NB4 (cell line): ENCODE results near the gene TECRL.

ENCODE experiments used
- MYC ChIP-seq: IDR thresholded peaks from 2 replicates; pipeline ENCODE4 v1.6.1; 2011; ENCODE audit warnings: low read depth, low read length
- POLR2A ChIP-seq: IDR thresholded peaks from 2 replicates; pipeline ENCODE4 v1.6.1; 2011; ENCODE audit warnings: mild to moderate bottlenecking; ENCODE audit not compliant: insufficient read length; ENCODE audit errors: extremely low read depth
- TF ChIP-seq, protein P1 (sequence below): IDR thresholded peaks from one replicate; pipeline ENCODE4 v1.5.1; 2012; ENCODE audit warnings: low read depth, low read length
- TF ChIP-seq, protein P2 (sequence below): IDR thresholded peaks from 2 replicates; pipeline ENCODE4 v1.6.1; 2011; ENCODE audit warnings: low read depth, low read length

DNA sequence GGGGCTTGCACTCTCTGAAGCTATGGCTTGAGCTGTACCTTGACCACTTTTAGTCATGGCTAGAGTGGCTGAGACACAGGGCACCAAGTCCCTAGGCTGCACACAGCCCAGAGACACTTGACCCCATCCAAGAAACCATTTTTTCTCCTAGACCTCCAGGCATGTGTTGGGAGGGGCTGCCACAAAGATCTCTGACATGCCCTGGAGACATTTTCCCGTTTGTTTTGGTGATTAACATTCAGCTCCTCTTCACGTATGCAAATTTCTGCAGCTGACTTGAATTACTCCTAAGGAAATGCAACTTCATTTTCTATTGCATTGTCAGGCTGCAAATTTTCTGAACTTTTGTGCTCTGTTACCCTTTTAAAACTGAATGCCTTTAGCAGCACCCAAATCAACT lies 142.6 kb downstream of the TECRL start:
- TF ChIP-seq, protein P1, sequence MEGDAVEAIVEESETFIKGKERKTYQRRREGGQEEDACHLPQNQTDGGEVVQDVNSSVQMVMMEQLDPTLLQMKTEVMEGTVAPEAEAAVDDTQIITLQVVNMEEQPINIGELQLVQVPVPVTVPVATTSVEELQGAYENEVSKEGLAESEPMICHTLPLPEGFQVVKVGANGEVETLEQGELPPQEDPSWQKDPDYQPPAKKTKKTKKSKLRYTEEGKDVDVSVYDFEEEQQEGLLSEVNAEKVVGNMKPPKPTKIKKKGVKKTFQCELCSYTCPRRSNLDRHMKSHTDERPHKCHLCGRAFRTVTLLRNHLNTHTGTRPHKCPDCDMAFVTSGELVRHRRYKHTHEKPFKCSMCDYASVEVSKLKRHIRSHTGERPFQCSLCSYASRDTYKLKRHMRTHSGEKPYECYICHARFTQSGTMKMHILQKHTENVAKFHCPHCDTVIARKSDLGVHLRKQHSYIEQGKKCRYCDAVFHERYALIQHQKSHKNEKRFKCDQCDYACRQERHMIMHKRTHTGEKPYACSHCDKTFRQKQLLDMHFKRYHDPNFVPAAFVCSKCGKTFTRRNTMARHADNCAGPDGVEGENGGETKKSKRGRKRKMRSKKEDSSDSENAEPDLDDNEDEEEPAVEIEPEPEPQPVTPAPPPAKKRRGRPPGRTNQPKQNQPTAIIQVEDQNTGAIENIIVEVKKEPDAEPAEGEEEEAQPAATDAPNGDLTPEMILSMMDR, result no peak
- TF ChIP-seq POLR2A (no peak), MYC (no peak)
- TF ChIP-seq, protein P2, sequence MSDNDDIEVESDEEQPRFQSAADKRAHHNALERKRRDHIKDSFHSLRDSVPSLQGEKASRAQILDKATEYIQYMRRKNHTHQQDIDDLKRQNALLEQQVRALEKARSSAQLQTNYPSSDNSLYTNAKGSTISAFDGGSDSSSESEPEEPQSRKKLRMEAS, result no peak
